ENCODE data around the gene RBM17. TPM values are rescaled to one million over a fixed set of nuclear protein-coding genes. Genes with fewer than 3 reads are reported as not detected.

The RBM17 gene
- total RNA-seq, 1 donor: 47.5 TPM

GRCh38 chr10:6052247-6053221 is 36.3 kb upstream of the RBM17 start:
- no peak for DNase-seq (ENCODE audit: low read depth)
- TF ChIP-seq CTCF (IDR thresholded peaks at IDR 0.05; ENCODE audit: insufficient read depth, low read depth, low read length): no peak
- H3K4me3 ChIP-seq (ENCODE audit: low read depth, low read length): no peak overlapping the region

GRCh38 chr10:6053303-6053702 is 35.5 kb upstream of the RBM17 start:
- DNase-seq (ENCODE audit: low read depth): no peak
- H3K4me3 ChIP-seq (ENCODE audit: low read depth, low read length): no peak overlapping the region
- no peak for TF ChIP-seq CTCF (IDR thresholded peaks at IDR 0.05; ENCODE audit: insufficient read depth, low read depth, low read length)

- no peak for TF ChIP-seq CTCF (IDR thresholded peaks at IDR 0.05; ENCODE audit: insufficient read depth, low read depth, low read length)
- no peak for DNase-seq (ENCODE audit: low read depth)
- no peak overlapping the region for H3K4me3 ChIP-seq (ENCODE audit: low read depth, low read length)
These were observed 34.8 kb upstream of the RBM17 start for GRCh38 chr10:6053816-6054631.

- TF ChIP-seq CTCF (IDR thresholded peaks at IDR 0.05; ENCODE audit: insufficient read depth, low read depth, low read length): no peak
- DNase-seq (ENCODE audit: low read depth): no peak
- H3K4me3 ChIP-seq (ENCODE audit: low read depth, low read length): no peak overlapping the region
These were observed 34.0 kb upstream of the RBM17 start for GRCh38 chr10:6054884-6055283.

GRCh38 chr10:6055929-6056328 is 32.9 kb upstream of the RBM17 start:
- DNase-seq (ENCODE audit: low read depth): no peak
- no peak for TF ChIP-seq CTCF (IDR thresholded peaks at IDR 0.05; ENCODE audit: insufficient read depth, low read depth, low read length)

GRCh38 chr10:6056411-6057135 is 32.3 kb upstream of the RBM17 start:
- no peak overlapping the region for H3K4me3 ChIP-seq (ENCODE audit: low read depth, low read length)
- DNase-seq (ENCODE audit: low read depth): no peak
- no peak for TF ChIP-seq CTCF (IDR thresholded peaks at IDR 0.05; ENCODE audit: insufficient read depth, low read depth, low read length)

More at GRCh38 chr10:6055929-6056328, 32.9 kb upstream of the RBM17 start:
- H3K4me3 ChIP-seq (ENCODE audit: low read depth, low read length): no peak overlapping the region

Data from fibroblast of villous mesenchyme (primary cell).